T-cell (primary cell): ENCODE results near the gene RBM28. TPM values are rescaled to one million over a fixed set of nuclear protein-coding genes. Genes with fewer than 3 reads are reported as not detected.
"Not testable (repeated sequence)": the region's sequence is repeated elsewhere in the genome, so short reads cannot be mapped to it uniquely, and the experiment has no call there.

Source experiments
- ATAC-seq, 4 experiments: fragments of 200-7000 bp in 3 of 4; fragments of 150-1000 bp in 1 of 4; cut with Tn5 transposase; replicated peaks in 1 of 4; 1 replicate in 3 of 4; 2 replicates in 1 of 4; pipeline ENCODE4 v1.10.0; 2021; ENCODE audit warnings: moderate library complexity in 3 of 4, mild to moderate bottlenecking in 2 of 4, moderate number of reproducible peaks in 1 of 4
- CTCF ChIA-PET, 2 donors: fragments of 300-600 bp; sonication (Branson Sonifier 250); formaldehyde crosslinking; loops; one replicate each; lab custom pipeline; 2022; ENCODE audit warnings: antibody characterized with exemption in 2 of 2; lab: Charles Lee
- POLR2A ChIA-PET, 2 donors: fragments of 300-600 bp; sonication (Branson Sonifier 250); formaldehyde crosslinking; loops; one replicate each; lab custom pipeline; 2022; ENCODE audit warnings: antibody characterized with exemption in 2 of 2; lab: Charles Lee
- DNase-seq, 35 experiments: peaks; one replicate each; pipeline versions ENCODE4 v3.0.0 to v3.0.0-alpha.2; 2013 to 2023
- H3K27ac ChIP-seq: one replicate; pipeline ENCODE4 v1.5.1; 2013; ENCODE audit warnings: low read length
- H3K27me3 ChIP-seq, 2 experiments: replicated peaks in 1 of 2; 1 replicate in 1 of 2; 2 replicates in 1 of 2; pipeline versions ENCODE4 v1.6.1 to v1.7.0; 2013; ENCODE audit warnings: low read length in 1 of 2, mixed read lengths in 1 of 2; ENCODE audit not compliant: control insufficient read depth in 2 of 2, insufficient read depth in 2 of 2; ENCODE audit errors: extremely low read depth in 1 of 2
- H3K36me3 ChIP-seq, 2 donors: 1 replicate in 1 of 2; 2 replicates in 1 of 2; pipeline versions ENCODE4 v1.6.1 to v1.7.0; 2013; ENCODE audit warnings: low read length in 1 of 2; ENCODE audit not compliant: control insufficient read depth in 2 of 2, insufficient read depth in 1 of 2; ENCODE audit errors: extremely low read depth in 1 of 2
- H3K4me1 ChIP-seq, 2 experiments: 1 replicate in 1 of 2; 2 replicates in 1 of 2; pipeline versions ENCODE4 v1.6.1 to v1.7.0; 2013; ENCODE audit warnings: low read length in 2 of 2, mixed read lengths in 1 of 2; ENCODE audit not compliant: insufficient read depth in 2 of 2, control insufficient read depth in 1 of 2; ENCODE audit errors: extremely low read depth in 1 of 2
- H3K4me3 ChIP-seq, 2 donors: 1 replicate in 1 of 2; 2 replicates in 1 of 2; pipeline versions ENCODE4 v1.5.1 to v1.7.0; 2013; ENCODE audit warnings: mild to moderate bottlenecking in 2 of 2, low read length in 1 of 2, moderate library complexity in 1 of 2; ENCODE audit not compliant: control insufficient read depth in 1 of 2; ENCODE audit errors: extremely low read depth in 1 of 2
- H3K9me3 ChIP-seq: 2 replicates; pipeline ENCODE4 v1.7.0; 2013
- H3K27ac Mint-ChIP-seq, 2 donors: one replicate each; pipeline ENCODE4 v1.8.0; 2020 to 2021; ENCODE audit warnings: mild to moderate bottlenecking in 2 of 2, mixed read lengths in 2 of 2
- H3K27me3 Mint-ChIP-seq, 2 donors: one replicate each; pipeline ENCODE4 v1.8.0; 2021 to 2022; ENCODE audit warnings: mixed read lengths in 2 of 2
- H3K36me3 Mint-ChIP-seq: one replicate; pipeline ENCODE4 v1.8.0; 2021; ENCODE audit warnings: mixed read lengths
- H3K4me1 Mint-ChIP-seq, 3 donors: one replicate each; pipeline ENCODE4 v1.8.0; 2020 to 2022; ENCODE audit warnings: mixed read lengths in 3 of 3, mild to moderate bottlenecking in 1 of 3
- H3K4me3 Mint-ChIP-seq, 3 donors: one replicate each; pipeline ENCODE4 v1.8.0; 2020 to 2022; ENCODE audit warnings: mild to moderate bottlenecking in 3 of 3, mixed read lengths in 3 of 3, moderate library complexity in 3 of 3
- H3K9me3 Mint-ChIP-seq, 3 donors: one replicate each; pipeline ENCODE4 v1.8.0; 2020 to 2022; ENCODE audit warnings: mixed read lengths in 3 of 3
- WGBS: methylation state at CpG from one replicate; pipeline ENCODE4 v1.1.5; 2013; ENCODE audit warnings: missing lambda C conversion rate; ENCODE audit not compliant: insufficient coverage; 5-methylcytosine and 5-hydroxymethylcytosine counted together
- total RNA-seq, 35 experiments: library from RNA in 6 of 35; stranded (reverse) in 6 of 35; fragments of 120-200 nt in 1 of 35; gene quantifications; one replicate each; pipeline versions ENCODE4 v1.2.1 to v1.2.4 and lab custom pipeline; 2013 to 2026

The RBM28 gene
- total RNA-seq, 5 donors from 2014 or later (not counting 1 experiment from before 2014, with no cell fraction given), result 27.3 to 54.3 (median 41.9) TPM

- no peak for ATAC-seq
- Histone ChIP-seq H3K27ac (no peak overlapping the region), H3K9me3 (no peaks in the 10 kb centered on the region), H3K27me3 (no peaks in the 10 kb centered on the region), H3K4me3 (no peak overlapping the region), H3K4me1 (no peaks in the 10 kb centered on the region), H3K36me3 (peaks cover 2 to 5% of the 10 kb centered on the region in 2 donors)
- ChIA-PET CTCF (no interaction called here), POLR2A (no interaction called here)
- peaks cover 12% of the 10 kb centered on the region for H3K36me3 Mint-ChIP-seq
- H3K4me3 Mint-ChIP-seq, result no peak overlapping the region
- no peaks in the 10 kb centered on the region for H3K4me1 Mint-ChIP-seq
- WGBS, result 91% methylated on average over 3 of the region's 7 CpGs
- no peak overlapping the region for H3K27ac Mint-ChIP-seq
- H3K9me3 Mint-ChIP-seq, result no peaks in the 10 kb centered on the region
- no peak for DNase-seq
- no peaks in the 10 kb centered on the region for H3K27me3 Mint-ChIP-seq
Measured at GRCh38 chr7:128299109-128299607, 44.5 kb downstream of the RBM28 start.

GRCh38 chr7:128298004-128298403, 45.7 kb downstream of the RBM28 start:
- H3K9me3 ChIP-seq, POLR2A ChIA-PET, ATAC-seq, CTCF ChIA-PET, H3K4me3 ChIP-seq, H3K36me3 ChIP-seq, H3K27me3 Mint-ChIP-seq, H3K27me3 ChIP-seq, DNase-seq, H3K4me1 Mint-ChIP-seq, H3K4me1 ChIP-seq, H3K27ac Mint-ChIP-seq, H3K27ac ChIP-seq, H3K9me3 Mint-ChIP-seq, H3K4me3 Mint-ChIP-seq: not testable (repeated sequence)
- H3K36me3 Mint-ChIP-seq, result peaks cover 15% of the 10 kb centered on the region
- 92% methylated on average over 2 of the region's 7 CpGs for WGBS

DNA sequence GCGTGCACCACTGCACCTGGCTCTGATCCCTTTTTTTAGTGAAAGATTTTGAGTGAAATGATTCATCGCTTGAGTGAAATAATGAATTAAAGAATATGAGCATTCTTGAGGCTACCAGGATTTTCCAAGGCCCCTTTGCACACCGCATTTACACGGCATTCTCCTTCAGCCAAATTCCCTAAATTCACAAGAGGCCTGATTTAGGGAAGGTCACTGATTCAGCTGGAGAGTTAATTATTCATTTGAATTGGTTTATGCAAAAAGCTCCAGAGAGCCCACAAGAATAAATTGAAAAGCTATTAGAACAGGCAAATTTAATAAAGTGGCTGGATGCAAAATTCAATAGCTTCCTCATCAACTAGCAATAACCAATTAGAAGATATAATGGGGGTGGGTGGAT, 56.2 kb downstream of the RBM28 start:
- WGBS, result no CpG with 5 or more reads among the region's 4 CpGs

DNA sequence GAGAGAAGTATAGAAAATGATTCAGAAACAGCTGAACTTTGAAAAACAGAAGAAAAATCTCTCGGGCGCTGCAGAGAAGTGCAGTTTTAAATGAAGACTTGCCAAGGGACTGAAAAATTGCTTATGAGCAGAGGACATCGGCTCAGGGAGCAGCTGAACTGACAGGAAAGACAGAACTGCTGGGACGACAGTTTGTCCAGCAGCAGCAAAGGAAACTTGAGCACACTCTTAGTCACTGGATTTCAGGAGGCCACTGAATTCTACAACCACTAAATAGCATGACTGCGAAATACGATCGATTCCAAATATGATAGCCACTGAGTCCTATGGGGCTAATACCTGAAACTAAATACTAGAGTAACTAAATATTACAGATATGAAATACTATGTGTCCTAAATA, 59.6 kb downstream of the RBM28 start:
- no peaks in the 10 kb centered on the region for H3K4me1 ChIP-seq
- H3K27ac Mint-ChIP-seq, result no peak overlapping the region
- ATAC-seq (no peak), DNase-seq (no peak)
- no peak overlapping the region for H3K4me3 ChIP-seq
- H3K36me3 Mint-ChIP-seq, result peaks cover 28% of the 10 kb centered on the region
- POLR2A ChIA-PET, result no interaction called here
- H3K27me3 ChIP-seq, result no peaks in the 10 kb centered on the region
- H3K4me1 Mint-ChIP-seq, result no peaks in the 10 kb centered on the region
- H3K27ac ChIP-seq, result no peak overlapping the region
- H3K27me3 Mint-ChIP-seq, result no peaks in the 10 kb centered on the region
- 92% methylated on average over 4 of the region's 7 CpGs for WGBS
- no peaks in the 10 kb centered on the region for H3K36me3 ChIP-seq
- CTCF ChIA-PET, result no interaction called here
- H3K9me3 Mint-ChIP-seq, result peaks cover 12 to 15% (median 12%) of the 10 kb centered on the region in 3 donors
- H3K9me3 ChIP-seq, result peaks cover 2% of the 10 kb centered on the region
- H3K4me3 Mint-ChIP-seq, result no peak overlapping the region

More for the DNA sequence above, 56.2 kb downstream of the RBM28 start:
- DNase-seq (no peak), ATAC-seq (no peak)
- ChIA-PET CTCF (interaction anchor here (0.6 to 0.7 kb wide), 2 partner anchors 974 to 1235 kb away, joined by 3 read pairs; no protein-coding TSS in a partner anchor), POLR2A (interaction anchor here in 1 of 2 donors (0.6 kb wide), 1 partner anchor 333 kb away, joined by 3 read pairs; no protein-coding TSS in a partner anchor)
- H3K4me3 Mint-ChIP-seq, result no peak overlapping the region
- H3K27me3 Mint-ChIP-seq, result no peaks in the 10 kb centered on the region
- H3K9me3 Mint-ChIP-seq, result peaks cover 0 to 11% (median 5%) of the 10 kb centered on the region in 3 donors
- Histone ChIP-seq H3K36me3 (no peaks in the 10 kb centered on the region), H3K9me3 (no peaks in the 10 kb centered on the region), H3K4me3 (no peak overlapping the region), H3K4me1 (no peaks in the 10 kb centered on the region), H3K27ac (no peak overlapping the region), H3K27me3 (no peaks in the 10 kb centered on the region)
- no peak overlapping the region for H3K27ac Mint-ChIP-seq
- H3K4me1 Mint-ChIP-seq, result no peaks in the 10 kb centered on the region
- H3K36me3 Mint-ChIP-seq, result peaks cover 38% of the 10 kb centered on the region

GRCh38 chr7:128281605-128282380, 61.9 kb downstream of the RBM28 start:
- no peak overlapping the region for H3K4me3 Mint-ChIP-seq
- Histone ChIP-seq H3K9me3 (peaks cover 2% of the 10 kb centered on the region), H3K27ac (no peak overlapping the region), H3K4me3 (no peak overlapping the region), H3K36me3 (no peaks in the 10 kb centered on the region), H3K27me3 (no peaks in the 10 kb centered on the region), H3K4me1 (no peaks in the 10 kb centered on the region)
- CTCF ChIA-PET, result no interaction called here
- WGBS, result 85% methylated on average over 4 of the region's 4 CpGs
- ATAC-seq, result no peak
- DNase-seq, result no peak
- H3K27me3 Mint-ChIP-seq, result no peaks in the 10 kb centered on the region
- peaks cover 12 to 22% (median 20%) of the 10 kb centered on the region in 3 donors for H3K9me3 Mint-ChIP-seq
- POLR2A ChIA-PET, result no interaction called here
- no peak overlapping the region for H3K27ac Mint-ChIP-seq
- peaks cover 23% of the 10 kb centered on the region for H3K36me3 Mint-ChIP-seq
- H3K4me1 Mint-ChIP-seq, result no peaks in the 10 kb centered on the region

- POLR2A ChIA-PET, H3K4me1 Mint-ChIP-seq, DNase-seq, H3K4me3 ChIP-seq, H3K27ac Mint-ChIP-seq, H3K9me3 ChIP-seq, ATAC-seq, H3K27me3 ChIP-seq, H3K4me3 Mint-ChIP-seq, CTCF ChIA-PET, H3K4me1 ChIP-seq, H3K27me3 Mint-ChIP-seq, H3K27ac ChIP-seq, H3K36me3 ChIP-seq: not testable (repeated sequence)
- peaks cover 17% of the 10 kb centered on the region for H3K36me3 Mint-ChIP-seq
- H3K9me3 Mint-ChIP-seq, result peaks cover 12 to 22% (median 20%) of the 10 kb centered on the region in 3 donors
- no CpG with 5 or more reads among the region's 1 CpG for WGBS
Measured at GRCh38 chr7:128280451-128280850, 63.3 kb downstream of the RBM28 start.
